HepG2 (cell line): ENCODE data around the gene DCAF8. TPM values are rescaled to one million over a fixed set of nuclear protein-coding genes. Genes with fewer than 3 reads are reported as not detected.

Experiments
- ATAC-seq: fragments of 200-7000 bp; cut with Tn5 transposase; 3 replicates; pipeline ENCODE4 v1.9.1; 2020; ENCODE audit warnings: mild to moderate bottlenecking, moderate library complexity
- BruUV-seq: library from RNA; stranded (reverse); fragments of 400-500 nt; replicated peaks from 2 replicates; lab custom pipeline; 2021; lab: Mats Ljungman, UMichigan
- CTCF ChIA-PET: fragments of 300-600 bp; formaldehyde crosslinking; extraction: SDS; loops from one replicate; lab custom pipeline; 2021; ENCODE audit warnings: low total read pairs, inconsistent platforms, low intra/inter-chr PET ratio; lab: Yijun Ruan, JAX
- POLR2A ChIA-PET: fragments of 350-600 bp; sonication (Branson Sonifier 250); formaldehyde crosslinking; loops from one replicate; lab custom pipeline; 2020; ENCODE audit warnings: antibody characterized with exemption, inconsistent platforms; lab: Yijun Ruan, JAX
- DNase-seq: peaks from one replicate; pipeline ENCODE4 v3.0.0-alpha.2; 2015; ENCODE audit warnings: low spot score
- FAIRE-seq: peaks from 3 replicates; lab custom pipeline; 2011; peaks lifted over from hg19 to GRCh38; lab: Jason Lieb, UNC
- H2AFZ ChIP-seq: one replicate; pipeline ENCODE4 v1.6.1; 2011; ENCODE audit warnings: low read length, inconsistent platforms
- H3K27ac ChIP-seq: fragments of 300-600 bp; 3 replicates; pipeline ENCODE4 v1.8.0; 2011; ENCODE audit warnings: mixed run types, mild to moderate bottlenecking, mixed read lengths, low read length, inconsistent platforms; ENCODE audit not compliant: insufficient read depth; ENCODE audit errors: extremely low read length
- H3K27me3 ChIP-seq, 2 experiments: fragments of 200-600 bp in 1 of 2; 2 replicates in 1 of 2; 3 replicates in 1 of 2; pipeline versions ENCODE4 v1.6.0 to v1.8.0; 2011; ENCODE audit warnings: low read length in 2 of 2, mild to moderate bottlenecking in 2 of 2, moderate library complexity in 2 of 2, inconsistent platforms in 1 of 2; ENCODE audit not compliant: insufficient read depth in 2 of 2, control insufficient read depth in 1 of 2
- H3K36me3 ChIP-seq, 2 experiments: fragments of 200-600 bp in 1 of 2; replicated peaks in 1 of 2; 2 replicates in 1 of 2; 3 replicates in 1 of 2; pipeline versions ENCODE4 v1.5.1 to v1.8.0; 2011; ENCODE audit warnings: low read length in 2 of 2, inconsistent platforms in 1 of 2; ENCODE audit not compliant: insufficient read depth in 2 of 2, control insufficient read depth in 1 of 2
- H3K4me1 ChIP-seq: 2 replicates; pipeline ENCODE4 v1.5.1; 2012; ENCODE audit warnings: low read length, inconsistent platforms; ENCODE audit not compliant: insufficient read depth
- H3K4me2 ChIP-seq: 2 replicates; pipeline ENCODE4 v1.6.0; 2011; ENCODE audit warnings: low read depth, low read length, inconsistent platforms
- H3K4me3 ChIP-seq, 3 experiments: fragments of 200-600 bp in 1 of 3; sonication (generic), shearing (Covaris generic) in 1 of 3; replicated peaks in 1 of 3; 2 replicates each; pipeline ENCODE4 v1.5.1; 2011 to 2016; ENCODE audit warnings: low read length in 3 of 3, inconsistent platforms in 2 of 3, low read depth in 2 of 3, mild to moderate bottlenecking in 2 of 3, control low read depth in 1 of 3, mixed read lengths in 1 of 3; ENCODE audit not compliant: insufficient read depth in 1 of 3
- H3K79me2 ChIP-seq: one replicate; pipeline ENCODE4 v1.6.1; 2011; ENCODE audit warnings: low read length, inconsistent platforms; ENCODE audit not compliant: insufficient read depth
- H3K9ac ChIP-seq: 2 replicates; pipeline ENCODE4 v1.6.0; 2011; ENCODE audit warnings: mild to moderate bottlenecking, low read depth, low read length, inconsistent platforms; ENCODE audit not compliant: insufficient read depth
- H3K9me3 ChIP-seq: 2 replicates; pipeline ENCODE4 v1.5.1; 2012; ENCODE audit warnings: mild to moderate bottlenecking, low read length
- H4K20me1 ChIP-seq: 2 replicates; pipeline ENCODE4 v1.6.0; 2011; ENCODE audit warnings: inconsistent platforms, mild to moderate bottlenecking, low read length, moderate library complexity; ENCODE audit not compliant: insufficient read depth
- ARID2 ChIP-seq: sonication (generic); formaldehyde crosslinking; IDR thresholded peaks from 2 replicates; pipeline ENCODE4 v1.8.1; 2022; ENCODE audit warnings: mild to moderate bottlenecking, missing genetic modification reagents, borderline replicate concordance
- HOXD1 ChIP-seq: sonication (generic); formaldehyde crosslinking; IDR thresholded peaks from 2 replicates; pipeline ENCODE4 v1.5.0; 2020; ENCODE audit warnings: missing genetic modification reagents
- IRX3 ChIP-seq: sonication (generic); formaldehyde crosslinking; IDR thresholded peaks from 2 replicates; pipeline ENCODE4 v1.8.1; 2023; ENCODE audit warnings: mild to moderate bottlenecking, low read depth, missing genetic modification reagents, borderline replicate concordance
- SP1 ChIP-seq, 2 experiments: fragments of 450-650 bp in 1 of 2; sonication (generic) in 1 of 2; formaldehyde crosslinking in 1 of 2; IDR thresholded peaks; 2 replicates each; pipeline versions ENCODE4 v1.4.0 to v1.6.1; 2016 to 2020; ENCODE audit warnings: missing genetic modification reagents in 1 of 2
- ZKSCAN8 ChIP-seq: IDR thresholded peaks from 2 replicates; pipeline ENCODE4 v1.6.1; 2016; ENCODE audit warnings: borderline replicate concordance, missing genetic modification reagents, missing compliant biosample characterization
- ZMAT3 ChIP-seq: sonication (generic); formaldehyde crosslinking; conservative IDR thresholded peaks from 2 replicates; pipeline ENCODE4 v1.7.0; 2021; ENCODE audit warnings: missing genetic modification reagents
- ZNF496 ChIP-seq: sonication (generic); formaldehyde crosslinking; IDR thresholded peaks from 2 replicates; pipeline ENCODE4 v1.8.1; 2023; ENCODE audit warnings: mild to moderate bottlenecking, moderate library complexity, missing genetic modification reagents; ENCODE audit not compliant: insufficient replicate concordance
- ZNF572 ChIP-seq: sonication (generic); formaldehyde crosslinking; IDR thresholded peaks from 2 replicates; pipeline ENCODE4 v1.5.1; 2020; ENCODE audit warnings: mild to moderate bottlenecking, missing genetic modification reagents
- ZNF660 ChIP-seq: sonication (generic); formaldehyde crosslinking; IDR thresholded peaks from 2 replicates; pipeline ENCODE4 v1.5.1; 2020; ENCODE audit warnings: mild to moderate bottlenecking, low read depth, missing genetic modification reagents, borderline replicate concordance
- ZSCAN9 ChIP-seq: IDR thresholded peaks from 2 replicates; pipeline ENCODE4 v1.6.1; 2016; ENCODE audit warnings: borderline replicate concordance
- in situ Hi-C: cut with HindIII; loops from 2 replicates; pipeline ENCODE4 v1.10.0; 2017; ENCODE audit warnings: low pct_unique_long_range_greater_than_20kb; ENCODE audit not compliant: extremely low pct_ligation_motif_present
- intact Hi-C: fragments of 100-400 bp; cut with micrococcal nuclease; formaldehyde crosslinking; loops from one replicate; pipeline ENCODE4 v1.10.0; 2022; ENCODE audit not compliant: unreplicated experiment
- polyA plus RNA-seq, 8 experiments: library from polyadenylated mRNA; depleted of rRNA in 3 of 8; stranded (reverse) in 7 of 8; unstranded in 1 of 8; fragments of >200 nt; fragmentation: Illumina TruSeq in 4 of 8; extraction: Trizol in 4 of 8; gene quantifications; 2 replicates each; pipeline versions ENCODE4 v1.2.1 to v1.2.3, GENCODE V29; 2011 to 2016; ENCODE audit warnings: low read depth in 4 of 8, missing spikeins in 1 of 8, mixed read lengths in 1 of 8; ENCODE audit not compliant: insufficient read depth in 1 of 8
- total RNA-seq, 5 experiments: library from RNA; depleted of rRNA; stranded (reverse); fragments of >200 nt; fragmentation: Illumina TruSeq; extraction: Trizol; gene quantifications; 2 replicates each; pipeline ENCODE4 v1.2.3, GENCODE V29; 2016; ENCODE audit warnings: low read depth in 1 of 5
- TF ChIP-seq, protein P1 (sequence below): sonication (generic); formaldehyde crosslinking; IDR thresholded peaks from 2 replicates; pipeline ENCODE4 v1.4.0; 2020; ENCODE audit warnings: missing genetic modification reagents, borderline replicate concordance

Gene DCAF8
- total and polyA plus RNA-seq, 2 of the 13 experiments (the other 11 are each of a cell fraction or from before 2014, with no cell fraction given) = 73.4 to 79.8 TPM

DNA sequence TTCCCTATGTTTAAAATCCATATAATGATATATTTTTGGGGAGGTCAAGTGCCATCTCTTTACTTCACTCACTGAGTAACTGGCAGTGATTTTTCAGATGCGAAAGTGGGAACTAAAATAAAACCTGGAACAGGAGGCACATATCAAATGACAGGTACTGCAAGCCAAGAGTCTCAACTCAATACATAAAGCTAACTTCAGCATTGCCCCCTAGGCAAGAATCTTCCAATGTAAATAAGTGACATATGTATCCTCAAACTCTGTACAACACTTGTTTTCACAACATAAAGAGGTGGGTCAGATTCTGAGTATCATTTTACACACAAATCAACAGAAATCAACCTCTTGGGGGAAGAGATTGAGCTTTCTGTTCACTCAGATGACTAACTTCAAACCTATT lies 18.1 kb downstream of the DCAF8 start (continued):
- TF ChIP-seq, protein P1, sequence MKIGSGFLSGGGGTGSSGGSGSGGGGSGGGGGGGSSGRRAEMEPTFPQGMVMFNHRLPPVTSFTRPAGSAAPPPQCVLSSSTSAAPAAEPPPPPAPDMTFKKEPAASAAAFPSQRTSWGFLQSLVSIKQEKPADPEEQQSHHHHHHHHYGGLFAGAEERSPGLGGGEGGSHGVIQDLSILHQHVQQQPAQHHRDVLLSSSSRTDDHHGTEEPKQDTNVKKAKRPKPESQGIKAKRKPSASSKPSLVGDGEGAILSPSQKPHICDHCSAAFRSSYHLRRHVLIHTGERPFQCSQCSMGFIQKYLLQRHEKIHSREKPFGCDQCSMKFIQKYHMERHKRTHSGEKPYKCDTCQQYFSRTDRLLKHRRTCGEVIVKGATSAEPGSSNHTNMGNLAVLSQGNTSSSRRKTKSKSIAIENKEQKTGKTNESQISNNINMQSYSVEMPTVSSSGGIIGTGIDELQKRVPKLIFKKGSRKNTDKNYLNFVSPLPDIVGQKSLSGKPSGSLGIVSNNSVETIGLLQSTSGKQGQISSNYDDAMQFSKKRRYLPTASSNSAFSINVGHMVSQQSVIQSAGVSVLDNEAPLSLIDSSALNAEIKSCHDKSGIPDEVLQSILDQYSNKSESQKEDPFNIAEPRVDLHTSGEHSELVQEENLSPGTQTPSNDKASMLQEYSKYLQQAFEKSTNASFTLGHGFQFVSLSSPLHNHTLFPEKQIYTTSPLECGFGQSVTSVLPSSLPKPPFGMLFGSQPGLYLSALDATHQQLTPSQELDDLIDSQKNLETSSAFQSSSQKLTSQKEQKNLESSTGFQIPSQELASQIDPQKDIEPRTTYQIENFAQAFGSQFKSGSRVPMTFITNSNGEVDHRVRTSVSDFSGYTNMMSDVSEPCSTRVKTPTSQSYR (CRISPR knock-in tag) = no peak
- TF ChIP-seq HOXD1 (CRISPR knock-in tag) (no peak), ZSCAN9 (CRISPR knock-in tag) (no peak), SP1 (IDR thresholded peaks at IDR 0.05) (no peak), SP1 (CRISPR knock-in tag; IDR thresholded peaks at IDR 0.05) (no peak), ZNF496 (CRISPR knock-in tag) (no peak), ZNF572 (CRISPR knock-in tag) (no peak), ZMAT3 (no peak), ARID2 (no peak), ZKSCAN8 (CRISPR knock-in tag) (no peak), IRX3 (CRISPR knock-in tag) (no peak)

DNA sequence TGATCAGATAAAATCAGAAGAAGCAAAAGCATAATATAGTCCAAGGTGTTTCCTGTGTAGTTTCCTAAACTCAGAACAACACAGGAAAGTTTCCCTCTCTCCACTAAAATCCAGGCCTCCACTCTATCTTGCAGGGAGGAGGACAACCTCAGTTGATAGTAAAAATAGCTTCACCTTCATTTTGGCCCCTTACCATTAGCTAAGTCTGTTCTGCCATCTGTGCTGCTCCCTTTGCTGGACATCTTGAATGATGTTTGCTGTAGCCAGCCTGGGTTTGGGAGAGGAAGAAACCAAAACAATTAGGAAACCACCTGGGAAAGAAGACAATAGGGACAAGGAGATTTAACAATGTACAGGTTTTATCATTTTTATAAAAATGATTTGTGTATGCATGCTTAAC lies 18.6 kb downstream of the DCAF8 start:
- Histone ChIP-seq H3K9ac (no peak overlapping the region), H3K4me2 (no peak overlapping the region), H3K9me3 (no peaks in the 10 kb centered on the region), H3K4me1 (no peaks in the 10 kb centered on the region), H2AFZ (no peak overlapping the region), H3K27ac (no peak overlapping the region), H3K79me2 (peaks cover 28% of the 10 kb centered on the region), H4K20me1 (no peaks in the 10 kb centered on the region), H3K36me3 (peaks cover 11 to 42% of the 10 kb centered on the region in 2 experiments; a peak in 4 of 5 replicates), H3K27me3 (no peaks in the 10 kb centered on the region), H3K4me3 (no peak overlapping the region)
- in situ Hi-C loops = no loop called here
- no peak for DNase-seq
- BruUV-seq = no TSS peak
- intact Hi-C loops = no loop called here
- no peak for ATAC-seq
- ChIA-PET POLR2A (no interaction called here), CTCF (no interaction called here)
- no peak for TF ChIP-seq ZNF660
- no peak for FAIRE-seq
